A549 (cell line): ENCODE measurements around the gene AGAP3. TPM values are rescaled to one million over a fixed set of nuclear protein-coding genes. Genes with fewer than 3 reads are reported as not detected.

ENCODE experiments used
- ATAC-seq, 2 experiments: fragments of 200-7000 bp in 1 of 2; fragments of >200 bp in 1 of 2; cut with Nextera tagmentation in 1 of 2; cut with Tn5 transposase in 1 of 2; 3 replicates each; pipeline versions ENCODE4 v1.8.0 to v1.9.1; 2018 to 2020; ENCODE audit warnings: mild to moderate bottlenecking in 1 of 2, moderate library complexity in 1 of 2
- CTCF ChIA-PET: fragments of 300-600 bp; sonication (Branson Sonifier 250); formaldehyde crosslinking; extraction: SDS; loops from one replicate; lab custom pipeline; 2021; ENCODE audit warnings: antibody characterized with exemption, inconsistent platforms; lab: Yijun Ruan, JAX
- POLR2A ChIA-PET: fragments of 350-600 bp; formaldehyde crosslinking; extraction: SDS; loops from one replicate; lab custom pipeline; 2021; ENCODE audit warnings: antibody characterized with exemption, inconsistent platforms; lab: Yijun Ruan, JAX
- DNase-seq, 2 experiments: peaks; one replicate each; pipeline versions ENCODE4 v3.0.0 to v3.0.0-alpha.2; 2011 to 2016; ENCODE audit warnings: low read depth in 1 of 2, low spot score in 1 of 2
- FAIRE-seq: peaks from 2 replicates; lab custom pipeline; 2011; peaks lifted over from hg19 to GRCh38; lab: Jason Lieb, UNC
- H3K27ac ChIP-seq, 2 experiments: fragments of >200 bp; sonication (Bioruptor Twin); formaldehyde crosslinking; 3 replicates each; pipeline ENCODE4 v1.5.1; 2016 to 2017
- H3K4me1 ChIP-seq: fragments of >200 bp; sonication (Bioruptor Twin); formaldehyde crosslinking; 3 replicates; pipeline ENCODE4 v1.6.1; 2016
- H3K4me2 ChIP-seq: fragments of >200 bp; sonication (Bioruptor Twin); formaldehyde crosslinking; 3 replicates; pipeline ENCODE4 v1.6.1; 2016
- H3K4me3 ChIP-seq: fragments of >200 bp; sonication (Bioruptor Twin); formaldehyde crosslinking; 3 replicates; pipeline ENCODE4 v1.5.1; 2016
- H3K9me3 ChIP-seq: fragments of >200 bp; sonication (Bioruptor Twin); formaldehyde crosslinking; 3 replicates; pipeline ENCODE4 v1.6.1; 2016
- ATOH8 ChIP-seq: fragments of 250-450 bp; sonication (Bioruptor Pico); IDR thresholded peaks from 2 replicates; pipeline ENCODE4 v1.5.0; 2020; ENCODE audit warnings: low read depth, mild to moderate bottlenecking, moderate library complexity
- CEBPB ChIP-seq, 2 experiments: fragments of >200 bp in 1 of 2; sonication (Bioruptor Twin) in 1 of 2; formaldehyde crosslinking in 1 of 2; IDR thresholded peaks; 2 replicates each; pipeline ENCODE4 v1.6.1; 2012 to 2016
- CHD2 ChIP-seq: fragments of 150-350 bp; IDR thresholded peaks from 2 replicates; pipeline ENCODE4 v1.6.1; 2014; ENCODE audit warnings: low read length; ENCODE audit not compliant: partially characterized antibody
- CTCF ChIP-seq: fragments of >200 bp; sonication (Bioruptor Twin); formaldehyde crosslinking; IDR thresholded peaks from 3 replicates; pipeline ENCODE4 v1.5.1; 2016
- EHF ChIP-seq: fragments of 250-450 bp; sonication (Bioruptor Pico); IDR thresholded peaks from 2 replicates; pipeline ENCODE4 v1.5.0; 2020; ENCODE audit warnings: mild to moderate bottlenecking
- EHMT2 ChIP-seq: fragments of 200-600 bp; sonication (generic); IDR thresholded peaks from 2 replicates; pipeline ENCODE4 v1.6.1; 2016; ENCODE audit warnings: antibody characterized with exemption, low read depth, mild to moderate bottlenecking, moderate library complexity
- ESRRA ChIP-seq: fragments of 150-350 bp; IDR thresholded peaks from 2 replicates; pipeline ENCODE4 v1.6.1; 2014; ENCODE audit warnings: mild to moderate bottlenecking, low read length, borderline replicate concordance
- FOSL2 ChIP-seq, 2 experiments: fragments of 450-650 bp in 1 of 2; fragments of >200 bp in 1 of 2; sonication (Bioruptor Twin) in 1 of 2; formaldehyde crosslinking; IDR thresholded peaks; 2 replicates each; pipeline versions ENCODE4 v1.5.0 to v1.6.1; 2016 to 2020; ENCODE audit warnings: mild to moderate bottlenecking in 1 of 2, moderate library complexity in 1 of 2
- KDM1A ChIP-seq: fragments of 200-600 bp; sonication (generic); IDR thresholded peaks from 2 replicates; pipeline ENCODE4 v1.6.1; 2016; ENCODE audit warnings: low read depth, mild to moderate bottlenecking
- MAZ ChIP-seq: fragments of 150-350 bp; IDR thresholded peaks from 2 replicates; pipeline ENCODE4 v1.6.1; 2014; ENCODE audit warnings: antibody characterized with exemption, low read depth, low read length, borderline replicate concordance
- NFE2L2 ChIP-seq: fragments of 150-350 bp; conservative IDR thresholded peaks from 2 replicates; pipeline ENCODE4 v1.6.1; 2014; ENCODE audit warnings: low read length
- POLR2A ChIP-seq: IDR thresholded peaks from 2 replicates; pipeline ENCODE4 v1.6.1; 2012; ENCODE audit warnings: mild to moderate bottlenecking, low read length
- RAD21 ChIP-seq, 2 experiments: fragments of >200 bp in 1 of 2; sonication (Bioruptor Twin) in 1 of 2; formaldehyde crosslinking in 1 of 2; IDR thresholded peaks in 1 of 2; conservative IDR thresholded peaks in 1 of 2; 2 replicates in 1 of 2; 3 replicates in 1 of 2; pipeline ENCODE4 v1.6.1; 2012 to 2018; ENCODE audit warnings: inconsistent platforms in 1 of 2
- RCOR1 ChIP-seq: fragments of 150-350 bp; IDR thresholded peaks from 2 replicates; pipeline ENCODE4 v1.6.1; 2014; ENCODE audit warnings: antibody characterized with exemption, low read length, low read depth
- SMC3 ChIP-seq: fragments of >200 bp; sonication (Bioruptor Twin); formaldehyde crosslinking; IDR thresholded peaks from 3 replicates; pipeline ENCODE4 v1.6.1; 2018; ENCODE audit warnings: inconsistent platforms
- WGBS: methylation state at CpG from one replicate; pipeline ENCODE4 v1.1.6; 2017; ENCODE audit errors: missing lambda C conversion rate; 5-methylcytosine and 5-hydroxymethylcytosine counted together
- polyA plus RNA-seq, 4 experiments: library from polyadenylated mRNA; depleted of rRNA in 3 of 4; stranded (reverse); fragments of >200 nt; fragmentation: RNase III in 1 of 4; extraction: RNeasy Plus Mini Kit Qiagen cat#74134 plus additional on column Dnase treatment in 1 of 4; gene quantifications; 2 replicates in 3 of 4; 3 replicates in 1 of 4; pipeline ENCODE4 v1.2.3, GENCODE V29; 2011 to 2017

AGAP3 gene
- polyA plus RNA-seq, 2 of the 4 experiments (the other 2 are of a cell fraction): 33.8 to 45.9 TPM

GRCh38 chr7:151109094-151110048, 23.1 kb downstream of the AGAP3 start:
- TF ChIP-seq CEBPB (IDR thresholded peaks at IDR 0.05): peak; percentile 69 to 87; a peak in 3 of 4 replicates
- TF ChIP-seq EHF (CRISPR knock-in tag): no peak
- no peak for TF ChIP-seq CHD2
- no peak for TF ChIP-seq MAZ
- H3K27ac ChIP-seq: peak overlapping the region in 1 of 2 experiments; percentile 13; a peak in 1 of 6 replicates
- H3K4me3 ChIP-seq: no peak overlapping the region
- H3K4me2 ChIP-seq: no peak overlapping the region
- FAIRE-seq (no peak), ATAC-seq (no peak), DNase-seq (no peak)
- ChIA-PET CTCF (interaction anchor here (0.6 to 14.7 kb wide), 18 partner anchors 11 to 211 kb away, joined by 3 to 412 read pairs (median 8); partner anchors contain the start of genes ABCB8, AGAP3, FASTK and TMUB1), POLR2A (interaction anchor here (0.6 kb wide), 1 partner anchor 95 kb away, joined by 5 read pairs; no protein-coding TSS in a partner anchor)
- H3K4me1 ChIP-seq: peaks cover 30% of the 10 kb centered on the region
- no peaks in the 10 kb centered on the region for H3K9me3 ChIP-seq
- WGBS: 78% methylated on average over 15 of the region's 15 CpGs

GRCh38 chr7:151110236-151110940, 24.1 kb downstream of the AGAP3 start:
- no peaks in the 10 kb centered on the region for H3K9me3 ChIP-seq
- H3K4me3 ChIP-seq: no peak overlapping the region
- peak overlapping the region in 1 of 2 experiments; percentile 52; a peak in 2 of 6 replicates for H3K27ac ChIP-seq
- POLR2A ChIA-PET: interaction anchor here (0.6 kb wide), 1 partner anchor 96 kb away, joined by 5 read pairs; no protein-coding TSS in a partner anchor
- ATAC-seq: peak; percentile 2 to 3; a peak in 4 of 6 replicates
- no peak overlapping the region for H3K4me2 ChIP-seq
- 75% methylated on average over 11 of the region's 11 CpGs for WGBS
- no peak for TF ChIP-seq RAD21 (conservative IDR thresholded peaks at IDR 0.05 in 1 of 2, IDR thresholded peaks at IDR 0.05 in 1 of 2)
- no peak for TF ChIP-seq EHMT2
- no peak for TF ChIP-seq NFE2L2
- no peak for FAIRE-seq
- CTCF ChIA-PET: interaction anchor here (0.6 to 14.7 kb wide), 52 partner anchors 8 to 228 kb away, joined by 3 to 412 read pairs (median 6); partner anchors contain the start of genes ABCB8, AGAP3, CDK5 and FASTK
- DNase-seq: no peak
- peaks cover 32% of the 10 kb centered on the region for H3K4me1 ChIP-seq

- no peak for TF ChIP-seq ATOH8 (CRISPR knock-in tag)
- TF ChIP-seq RCOR1: no peak
- TF ChIP-seq CHD2: no peak
- no peak for TF ChIP-seq KDM1A
- TF ChIP-seq NFE2L2: no peak
- TF ChIP-seq ESRRA: no peak
- peak; percentile 82 for TF ChIP-seq CTCF
- TF ChIP-seq RAD21 (conservative IDR thresholded peaks at IDR 0.05 in 1 of 2, IDR thresholded peaks at IDR 0.05 in 1 of 2): peak; percentile 91
- TF ChIP-seq SMC3: peak; percentile 68
- TF ChIP-seq FOSL2 (IDR thresholded peaks at IDR 0.05): no peak
- no peak for TF ChIP-seq FOSL2 (CRISPR knock-in tag; IDR thresholded peaks at IDR 0.05)
- no peak for TF ChIP-seq POLR2A
- H3K9me3 ChIP-seq: no peaks in the 10 kb centered on the region
- peak overlapping the region in 1 of 2 experiments; percentile 61; a peak in 2 of 6 replicates for H3K27ac ChIP-seq
- DNase-seq (peak; percentile 70 to 92), FAIRE-seq (no peak), ATAC-seq (peak; percentile 81 to 89)
- ChIA-PET CTCF (interaction anchor here (0.6 to 14.7 kb wide), 67 partner anchors 9 to 1351 kb away, joined by 3 to 412 read pairs (median 4); partner anchors contain the start of genes ABCB8, AGAP3, CDK5 and FASTK), POLR2A (no interaction called here)
- H3K4me1 ChIP-seq: peaks cover 38% of the 10 kb centered on the region
- WGBS: 33% methylated on average over 12 of the region's 20 CpGs
- H3K4me3 ChIP-seq: no peak overlapping the region
- no peak overlapping the region for H3K4me2 ChIP-seq
Measured at GRCh38 chr7:151110941-151111645, 24.8 kb downstream of the AGAP3 start.
